ENCODE results near the gene KCTD16.

The KCTD16 gene

GRCh38 chr5:144416196-144416595 lies 245.5 kb downstream of the KCTD16 start:
- no peak for DNase-seq

GRCh38 chr5:144418719-144419118 lies 248.0 kb downstream of the KCTD16 start:
- DNase-seq: no peak

GRCh38 chr5:144421411-144421810 lies 250.7 kb downstream of the KCTD16 start:
- no peak for DNase-seq

GRCh38 chr5:144422018-144422727 lies 251.5 kb downstream of the KCTD16 start:
- no peak for DNase-seq

- DNase-seq: no peak
Measured at GRCh38 chr5:144427866-144428265, 257.2 kb downstream of the KCTD16 start.

GRCh38 chr5:144428326-144428725 lies 257.7 kb downstream of the KCTD16 start:
- DNase-seq: no peak

- no peak for DNase-seq
Measured at GRCh38 chr5:144429405-144429804, 258.7 kb downstream of the KCTD16 start.

- DNase-seq: no peak
Measured at GRCh38 chr5:144429905-144430304, 259.2 kb downstream of the KCTD16 start.

GRCh38 chr5:144433140-144433822 lies 262.6 kb downstream of the KCTD16 start:
- no peak for DNase-seq

GRCh38 chr5:144433893-144434292 lies 263.2 kb downstream of the KCTD16 start:
- DNase-seq: no peak

GRCh38 chr5:144436007-144436406 lies 265.3 kb downstream of the KCTD16 start:
- no peak for DNase-seq

- no peak for DNase-seq
Measured at GRCh38 chr5:144438237-144438636, 267.6 kb downstream of the KCTD16 start.

GRCh38 chr5:144448457-144448856 lies 277.8 kb downstream of the KCTD16 start:
- no peak for DNase-seq

- DNase-seq: no peak
Measured at GRCh38 chr5:144451187-144451973, 280.7 kb downstream of the KCTD16 start.

GRCh38 chr5:144453753-144454152 lies 283.1 kb downstream of the KCTD16 start:
- DNase-seq: no peak

GRCh38 chr5:144457160-144457559 lies 286.5 kb downstream of the KCTD16 start:
- no peak for DNase-seq

- DNase-seq: no peak
Measured at GRCh38 chr5:144458216-144458615, 287.5 kb downstream of the KCTD16 start.

- DNase-seq: no peak
Measured at GRCh38 chr5:144460600-144460999, 289.9 kb downstream of the KCTD16 start.

- no peak for DNase-seq
Measured at GRCh38 chr5:144462577-144462976, 291.9 kb downstream of the KCTD16 start.

GRCh38 chr5:144463481-144464223 lies 293.0 kb downstream of the KCTD16 start:
- no peak for DNase-seq

GRCh38 chr5:144464306-144464705 lies 293.6 kb downstream of the KCTD16 start:
- DNase-seq: no peak

- no peak for DNase-seq
Measured at GRCh38 chr5:144465441-144465840, 294.8 kb downstream of the KCTD16 start.

GRCh38 chr5:144467792-144468191 lies 297.1 kb downstream of the KCTD16 start:
- DNase-seq: no peak
